Astrocyte of the cerebellum (primary cell): ENCODE results near the gene IL2.

Experiments used
- DNase-seq: peaks from one replicate; pipeline ENCODE4 v3.0.0-alpha.2; 2011; ENCODE audit warnings: low read depth
- H3K4me3 ChIP-seq: 2 replicates; pipeline ENCODE4 v1.5.1; 2011; ENCODE audit warnings: mild to moderate bottlenecking, low read depth, low read length, moderate library complexity
- CTCF ChIP-seq: IDR thresholded peaks from 2 replicates; pipeline ENCODE4 v1.5.1; 2012; ENCODE audit warnings: low read length, low read depth, moderate library complexity, mild to moderate bottlenecking; ENCODE audit errors: missing control alignments
- in situ Hi-C: cut with HindIII; loops from 2 replicates; pipeline ENCODE4 v1.10.0; 2017; ENCODE audit warnings: low sequenced_read_pairs

IL2 gene

GRCh38 chr4:122458625-122459024, 2.1 kb upstream of the IL2 start:
- DNase-seq, result no peak

DNA sequence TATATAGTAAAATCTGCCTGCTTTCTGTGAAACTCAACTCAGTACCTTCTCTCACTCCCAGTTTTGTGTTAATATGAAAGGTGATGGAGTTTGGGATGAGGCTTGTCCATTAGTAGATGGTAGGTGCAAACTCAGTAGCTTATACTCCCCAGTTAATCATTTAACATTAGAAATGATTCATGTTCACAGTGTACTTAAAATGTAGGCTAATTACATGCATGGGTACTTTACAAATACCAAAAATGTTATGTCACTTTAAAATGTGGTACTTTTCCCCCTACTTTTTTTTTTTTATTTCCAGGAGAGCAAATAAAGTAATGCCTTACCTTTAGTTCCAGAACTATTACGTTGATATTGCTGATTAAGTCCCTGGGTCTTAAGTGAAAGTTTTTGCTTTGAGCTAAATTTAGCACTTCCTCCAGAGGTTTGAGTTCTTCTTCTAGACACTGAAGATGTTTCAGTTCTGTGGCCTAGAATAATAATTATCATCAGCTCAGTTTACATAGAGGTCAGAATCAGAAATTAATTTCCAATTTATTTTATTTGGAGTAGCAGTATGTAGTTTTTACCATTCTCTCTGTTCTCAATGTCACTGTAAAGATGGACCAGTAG, 3.0 kb downstream of the IL2 start:
- H3K4me3 ChIP-seq, result no peak overlapping the region
- TF ChIP-seq CTCF, result no peak
- in situ Hi-C loops, result no loop called here
- no peak for DNase-seq

More at GRCh38 chr4:122458625-122459024, 2.1 kb upstream of the IL2 start:
- peak overlapping the region; percentile 9 for H3K4me3 ChIP-seq
- in situ Hi-C loops, result no loop called here
- TF ChIP-seq CTCF, result no peak

GRCh38 chr4:122450847-122451246, 5.7 kb downstream of the IL2 start:
- no peak overlapping the region for H3K4me3 ChIP-seq
- in situ Hi-C loops, result no loop called here
- no peak for DNase-seq
- peak; percentile 15 for TF ChIP-seq CTCF

GRCh38 chr4:122434285-122434684, 22.2 kb downstream of the IL2 start:
- no peak overlapping the region for H3K4me3 ChIP-seq
- TF ChIP-seq CTCF, result no peak
- DNase-seq, result no peak
- in situ Hi-C loops, result no loop called here

- no peak for DNase-seq
- no peak for TF ChIP-seq CTCF
- in situ Hi-C loops, result no loop called here
- no peak overlapping the region for H3K4me3 ChIP-seq
Measured at GRCh38 chr4:122431351-122431750, 25.2 kb downstream of the IL2 start.

DNA sequence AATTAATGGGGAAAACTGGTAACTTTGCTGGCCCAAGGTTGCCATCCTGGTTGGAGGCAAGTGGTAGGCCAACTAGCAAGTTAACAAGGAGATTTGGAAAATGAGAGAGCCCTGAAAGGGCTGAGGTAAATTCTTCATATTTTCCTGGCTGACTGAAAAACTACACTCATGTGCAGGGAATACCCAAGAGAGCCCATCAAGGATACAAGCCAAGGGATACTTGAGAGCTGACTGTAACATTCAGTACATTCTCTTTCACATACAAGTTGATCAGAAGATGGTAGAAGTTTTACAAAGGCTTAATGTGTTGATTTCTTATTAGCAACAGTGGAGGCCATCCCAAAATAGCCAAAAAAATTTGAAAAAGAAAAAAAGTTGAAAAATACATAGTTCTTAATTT, 33.3 kb downstream of the IL2 start:
- TF ChIP-seq CTCF, result no peak
- no peak overlapping the region for H3K4me3 ChIP-seq
- in situ Hi-C loops, result no loop called here
- DNase-seq, result no peak
